IPS DF 19.7 (cell line): ENCODE measurements around the gene AP1S1.
"Not testable (repeated sequence)": the region's sequence is repeated elsewhere in the genome, so short reads cannot be mapped to it uniquely, and the experiment has no call there.

Experiments used
- DNase-seq: peaks from one replicate; pipeline ENCODE4 v3.0.0-alpha.2; 2013; ENCODE audit warnings: low read depth, low spot score

The AP1S1 gene

DNA sequence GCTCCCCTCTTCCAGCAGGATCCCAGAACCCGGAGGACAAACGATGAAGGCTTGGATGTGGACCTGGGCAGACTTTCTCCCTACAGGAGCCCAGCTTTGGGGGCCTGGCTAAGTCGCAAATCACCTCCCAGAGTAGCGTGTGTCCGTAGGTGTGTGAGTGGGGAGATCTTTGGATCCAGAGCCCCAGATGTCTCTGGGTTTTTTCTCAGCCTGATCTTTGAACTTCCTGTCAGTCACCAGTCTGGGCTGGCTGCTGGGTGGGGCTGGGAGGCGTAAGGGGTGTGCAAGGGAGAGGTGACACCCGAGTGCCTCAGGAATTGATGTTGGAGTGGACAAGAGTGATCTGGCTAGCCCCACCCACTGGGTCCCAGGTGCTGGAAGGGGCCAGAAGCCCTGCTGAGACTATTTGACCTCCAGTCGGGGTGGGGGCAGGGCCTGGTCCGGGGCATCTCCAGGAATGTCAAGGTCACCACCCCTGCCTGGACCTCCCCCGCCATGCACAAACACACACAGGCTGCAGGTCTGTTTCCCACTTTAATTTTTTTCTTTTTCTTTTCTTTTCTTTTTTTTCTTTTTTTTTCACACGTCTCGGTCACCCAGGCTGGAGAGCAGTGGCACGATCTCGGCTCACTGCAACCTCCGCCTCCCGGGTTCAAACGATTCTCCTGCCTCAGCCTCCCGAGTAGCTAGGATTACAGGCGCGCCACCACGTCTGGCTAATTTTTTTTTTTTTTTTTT is 46.8 kb downstream of the AP1S1 start, which contains the start of gene MOGAT3:
MOGAT3 (minus strand) TSS at position 175 of the 738 bp plus-strand sequence. CDS start 182 bp downstream, outside the sequence.
- no peak for DNase-seq

GRCh38 chr7:101201695-101202602 is 47.7 kb downstream of the AP1S1 start:
- no peak for DNase-seq

DNA sequence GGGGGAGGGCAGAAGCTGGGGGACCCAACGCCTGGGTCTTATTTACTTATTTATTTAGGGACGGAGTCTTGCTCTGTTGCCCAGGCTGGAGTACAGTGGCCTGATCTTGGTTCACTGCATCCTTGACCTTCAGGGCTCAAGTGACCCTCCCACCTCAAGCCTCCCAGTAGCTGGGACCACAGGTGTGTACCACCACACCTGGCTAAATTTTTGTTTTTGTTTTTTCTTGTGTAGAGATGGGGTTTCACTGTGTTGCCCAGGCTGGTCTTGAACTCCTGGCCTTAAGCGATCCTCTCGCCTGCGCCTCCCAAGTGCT is 48.3 kb downstream of the AP1S1 start:
- no peak for DNase-seq

- DNase-seq = not testable (repeated sequence)
Measured at GRCh38 chr7:101203740-101204738, 49.8 kb downstream of the AP1S1 start.

DNA sequence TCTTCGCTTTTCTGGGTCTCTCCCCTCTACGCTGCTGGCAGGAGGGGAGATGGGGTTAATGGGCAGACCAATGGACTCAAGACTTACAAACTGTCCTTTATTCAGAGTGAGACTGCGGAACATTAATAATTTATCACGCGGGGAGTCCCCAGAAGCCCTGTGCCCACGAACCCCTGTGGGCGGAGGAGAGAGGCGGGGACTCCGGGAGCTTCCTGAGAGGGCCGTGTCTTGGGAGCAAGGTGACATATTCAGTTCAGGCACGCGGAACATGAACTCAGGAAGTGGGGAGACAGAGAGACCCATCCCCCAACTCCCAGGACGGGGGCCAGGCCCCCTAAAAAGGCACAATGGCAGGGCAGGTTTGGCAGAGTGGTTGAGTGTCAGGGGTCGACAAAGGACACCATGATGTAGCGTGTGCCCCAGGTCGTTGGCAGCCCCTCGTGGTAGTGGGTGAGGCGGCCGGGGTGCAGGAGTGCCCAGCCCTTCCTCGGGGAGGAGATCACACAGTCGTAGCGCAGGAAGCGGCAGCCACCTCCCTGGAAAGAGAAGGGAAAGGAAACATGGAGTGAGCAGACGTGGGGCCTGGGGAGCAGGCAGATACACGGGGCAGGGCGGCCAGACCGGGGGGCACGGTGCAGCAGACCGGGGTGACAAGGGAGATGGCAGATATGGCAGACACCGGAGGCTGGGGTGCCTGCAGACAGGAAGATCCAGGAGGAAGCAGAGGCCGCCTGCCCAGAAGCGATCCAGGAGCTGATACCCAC is 51.8 kb downstream of the AP1S1 start:
- DNase-seq = no peak

DNA sequence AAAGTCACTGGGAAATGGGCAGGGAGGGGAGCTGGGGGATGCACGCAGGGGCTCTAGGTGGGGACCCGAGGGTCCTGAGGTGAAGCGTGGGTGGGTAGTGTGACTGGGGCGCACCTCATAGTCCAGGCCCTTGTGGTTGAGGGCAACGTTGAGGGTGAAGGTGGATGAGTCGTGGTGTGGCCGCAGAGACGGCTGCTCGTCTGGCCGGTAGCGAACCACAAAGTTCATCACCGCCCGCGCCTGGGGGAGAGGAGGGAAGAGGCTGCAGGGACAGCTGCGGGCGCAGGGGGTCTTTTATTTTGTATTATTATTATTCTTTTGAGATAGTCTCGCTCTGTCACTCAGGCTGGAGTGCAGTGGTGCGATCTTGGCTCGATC is 52.4 kb downstream of the AP1S1 start:
- no peak for DNase-seq

GRCh38 chr7:101207459-101207858 is 53.2 kb downstream of the AP1S1 start:
- no peak for DNase-seq

DNA sequence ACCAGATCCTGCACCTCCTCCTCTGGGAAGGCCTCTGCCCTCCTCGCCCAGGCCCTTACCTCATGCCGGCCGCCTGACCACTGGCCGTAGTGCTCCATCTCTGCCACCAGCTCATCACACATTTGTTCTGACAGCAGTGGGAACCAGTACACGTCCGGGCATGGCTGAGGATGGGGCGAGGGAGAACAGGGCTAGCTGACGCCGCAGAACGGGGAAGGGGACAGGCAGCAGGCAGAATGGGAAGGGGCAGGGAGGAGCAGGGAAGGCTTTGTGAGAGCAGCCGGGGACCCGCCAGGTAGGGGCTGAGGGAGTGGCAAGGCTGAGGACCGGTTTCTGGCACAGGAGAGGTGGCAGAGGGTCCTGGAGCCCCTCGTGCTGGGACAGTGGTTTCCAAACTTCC is 54.5 kb downstream of the AP1S1 start:
- DNase-seq = no peak

DNA sequence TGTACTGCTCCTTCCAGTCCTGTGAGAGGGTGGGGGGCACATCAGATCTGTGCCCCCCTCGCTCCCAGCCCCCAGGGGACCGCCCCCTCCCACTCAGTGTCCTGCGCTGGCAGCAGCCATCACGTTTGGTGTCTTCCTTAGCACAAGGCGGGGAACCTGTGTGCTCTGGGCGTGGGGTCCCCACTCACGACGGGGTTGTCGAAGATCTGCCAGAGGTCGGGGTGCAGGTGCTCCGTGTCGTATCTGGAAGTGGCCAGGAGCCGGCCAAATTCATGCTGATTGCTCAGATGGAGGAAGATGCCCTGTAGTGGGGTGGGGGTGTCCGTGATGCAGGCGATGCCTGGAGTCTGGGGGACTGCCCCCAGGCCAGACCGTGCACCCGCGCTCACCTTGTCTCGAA is 55.9 kb downstream of the AP1S1 start:
- DNase-seq = no peak
